H9 (cell line): ENCODE results near the gene COL5A2. TPM values are rescaled to one million over a fixed set of nuclear protein-coding genes. Genes with fewer than 3 reads are reported as not detected.

Source experiments
- DNase-seq: peaks from one replicate; pipeline ENCODE4 v3.0.0-alpha.2; 2017
- H2AFZ ChIP-seq: one replicate; pipeline ENCODE4 v1.6.1; 2013; ENCODE audit warnings: mild to moderate bottlenecking, low read length, control low read depth, moderate library complexity
- H2AK5ac ChIP-seq: 2 replicates; pipeline ENCODE4 v1.6.1; 2013; ENCODE audit warnings: low read length, control low read depth, mixed read lengths; ENCODE audit not compliant: insufficient read length
- H2BK120ac ChIP-seq: one replicate; pipeline ENCODE4 v1.6.1; 2013; ENCODE audit warnings: low read depth, mild to moderate bottlenecking, low read length, control low read depth, inconsistent platforms; ENCODE audit not compliant: poor library complexity, severe bottlenecking
- H2BK12ac ChIP-seq: 2 replicates; pipeline ENCODE4 v1.6.1; 2013; ENCODE audit warnings: low read length, control low read depth, mixed read lengths, low read depth; ENCODE audit not compliant: insufficient read length
- H2BK15ac ChIP-seq: 2 replicates; pipeline ENCODE4 v1.6.1; 2013; ENCODE audit warnings: low read depth, low read length, control low read depth
- H2BK20ac ChIP-seq: one replicate; pipeline ENCODE4 v1.6.1; 2013; ENCODE audit warnings: low read depth, mild to moderate bottlenecking, low read length, control low read depth, inconsistent platforms; ENCODE audit not compliant: poor library complexity, severe bottlenecking
- H2BK5ac ChIP-seq: 2 replicates; pipeline ENCODE4 v1.6.1; 2013; ENCODE audit warnings: low read length, control low read depth, mixed read lengths; ENCODE audit not compliant: insufficient read length
- H3K14ac ChIP-seq: 2 replicates; pipeline ENCODE4 v1.6.1; 2013; ENCODE audit warnings: low read length, control low read depth; ENCODE audit not compliant: insufficient read depth
- H3K18ac ChIP-seq: 2 replicates; pipeline ENCODE4 v1.6.1; 2013; ENCODE audit warnings: low read depth, mild to moderate bottlenecking, mixed read lengths, low read length, control low read depth; ENCODE audit not compliant: insufficient read length
- H3K23ac ChIP-seq: 2 replicates; pipeline ENCODE4 v1.6.1; 2013; ENCODE audit warnings: low read length, control low read depth, mixed read lengths, low read depth; ENCODE audit not compliant: insufficient read length
- H3K23me2 ChIP-seq: 2 replicates; pipeline ENCODE4 v1.6.1; 2013; ENCODE audit warnings: low read depth, mild to moderate bottlenecking, mixed read lengths, low read length, control low read depth; ENCODE audit not compliant: insufficient read length, poor library complexity, severe bottlenecking
- H3K27ac ChIP-seq: 2 replicates; pipeline ENCODE4 v1.5.1; 2013; ENCODE audit warnings: low read length, control low read depth, mixed read lengths, low read depth; ENCODE audit not compliant: insufficient read length
- H3K27me3 ChIP-seq: 2 replicates; pipeline ENCODE4 v1.6.1; 2013; ENCODE audit warnings: low read length, control low read depth, inconsistent platforms; ENCODE audit not compliant: insufficient read depth
- H3K4ac ChIP-seq: 2 replicates; pipeline ENCODE4 v1.6.1; 2013; ENCODE audit warnings: low read depth, mild to moderate bottlenecking, control low read depth, inconsistent platforms, low read length, moderate library complexity
- H3K4me1 ChIP-seq: 2 replicates; pipeline ENCODE4 v1.6.1; 2013; ENCODE audit warnings: low read length, control low read depth, inconsistent platforms; ENCODE audit not compliant: insufficient read depth
- H3K4me2 ChIP-seq: 2 replicates; pipeline ENCODE4 v1.6.1; 2013; ENCODE audit warnings: low read length, control low read depth, mixed read lengths; ENCODE audit not compliant: insufficient read length, insufficient read depth
- H3K56ac ChIP-seq: 2 replicates; pipeline ENCODE4 v1.6.1; 2013; ENCODE audit warnings: low read depth, mild to moderate bottlenecking, mixed read lengths, low read length, control low read depth; ENCODE audit not compliant: insufficient read length
- H3K79me1 ChIP-seq: 2 replicates; pipeline ENCODE4 v1.6.1; 2013; ENCODE audit warnings: low read depth, mild to moderate bottlenecking, moderate library complexity, low read length, control low read depth, inconsistent platforms; ENCODE audit not compliant: insufficient read depth, poor library complexity, severe bottlenecking
- H3K79me2 ChIP-seq: 2 replicates; pipeline ENCODE4 v1.6.1; 2013; ENCODE audit warnings: low read length, control low read depth, inconsistent platforms; ENCODE audit not compliant: insufficient read depth
- H3K9ac ChIP-seq: 2 replicates; pipeline ENCODE4 v1.6.1; 2013; ENCODE audit warnings: low read length, control low read depth, mixed read lengths; ENCODE audit not compliant: insufficient read length; ENCODE audit errors: extremely low read depth
- H3K9me3 ChIP-seq: one replicate; pipeline ENCODE4 v1.6.1; 2013; ENCODE audit warnings: low read depth, low read length, inconsistent platforms; ENCODE audit not compliant: control insufficient read depth
- H3T11ph ChIP-seq: one replicate; pipeline ENCODE4 v1.6.1; 2013; ENCODE audit warnings: mild to moderate bottlenecking, low read length, control low read depth, inconsistent platforms
- H4K20me1 ChIP-seq: one replicate; pipeline ENCODE4 v1.6.1; 2013; ENCODE audit not compliant: control insufficient read depth, insufficient read length, insufficient read depth
- H4K5ac ChIP-seq: 2 replicates; pipeline ENCODE4 v1.6.1; 2013; ENCODE audit warnings: low read depth, mild to moderate bottlenecking, mixed read lengths, low read length, control low read depth; ENCODE audit not compliant: insufficient read length
- H4K8ac ChIP-seq: replicated peaks from 2 replicates; pipeline ENCODE4 v1.6.1; 2013; ENCODE audit warnings: low read length, control low read depth, mixed read lengths, low read depth; ENCODE audit not compliant: insufficient read length
- H4K91ac ChIP-seq: 2 replicates; pipeline ENCODE4 v1.6.1; 2013; ENCODE audit warnings: low read depth, mild to moderate bottlenecking, moderate library complexity, mixed read lengths, low read length, control low read depth; ENCODE audit not compliant: insufficient read length
- H3K27ac Mint-ChIP-seq, 3 experiments: 2 replicates in 2 of 3; 3 replicates in 1 of 3; pipeline ENCODE4 v1.8.0; 2020 to 2021; ENCODE audit warnings: mixed read lengths in 3 of 3, mild to moderate bottlenecking in 1 of 3, moderate library complexity in 1 of 3
- H3K27me3 Mint-ChIP-seq: 2 replicates; pipeline ENCODE4 v1.8.0; 2021; ENCODE audit warnings: low read depth, mild to moderate bottlenecking, moderate library complexity, mixed read lengths
- H3K36me3 Mint-ChIP-seq, 3 experiments: 2 replicates in 2 of 3; 3 replicates in 1 of 3; pipeline ENCODE4 v1.8.0; 2020 to 2021; ENCODE audit warnings: low read depth in 3 of 3, mixed read lengths in 3 of 3; ENCODE audit not compliant: insufficient read depth in 1 of 3
- H3K4me1 Mint-ChIP-seq, 2 experiments: 2 replicates each; pipeline ENCODE4 v1.8.0; 2020; ENCODE audit warnings: mixed read lengths in 2 of 2
- H3K4me3 Mint-ChIP-seq, 2 experiments: 2 replicates in 1 of 2; 3 replicates in 1 of 2; pipeline ENCODE4 v1.8.0; 2020 to 2021; ENCODE audit warnings: mild to moderate bottlenecking in 2 of 2, mixed read lengths in 2 of 2, moderate library complexity in 1 of 2
- H3K9me3 Mint-ChIP-seq, 2 experiments: 2 replicates in 1 of 2; 3 replicates in 1 of 2; pipeline ENCODE4 v1.8.0; 2020; ENCODE audit warnings: mild to moderate bottlenecking in 2 of 2, mixed read lengths in 2 of 2, moderate library complexity in 1 of 2
- WGBS: extraction: QIAGEN DNeasy Blood & Tissue Kit; methylation state at CpG from one replicate; pipeline ENCODE4 v1.1.7; 2013; ENCODE audit warnings: missing lambda C conversion rate, low lambda C conversion rate, mixed read lengths; ENCODE audit not compliant: insufficient read length; ENCODE audit errors: extremely low coverage; 5-methylcytosine and 5-hydroxymethylcytosine counted together
- total RNA-seq: library from RNA; stranded (reverse); gene quantifications from 2 replicates; pipeline ENCODE4 v1.2.1, GENCODE V29; 2021
- TF ChIP-seq, protein P1 (sequence below): fragments of 200-600 bp; sonication (generic); conservative IDR thresholded peaks from 3 replicates; pipeline ENCODE4 v1.8.0; 2021; ENCODE audit warnings: antibody characterized with exemption, mild to moderate bottlenecking

COL5A2 gene
- total RNA-seq, 1 experiment from 2014 or later: 10.5 TPM

- Histone ChIP-seq H3K23ac (no peak overlapping the region), H3K23me2 (no peaks in the 10 kb centered on the region), H3K18ac (no peak overlapping the region), H2BK5ac (no peak overlapping the region), H3K9ac (no peak overlapping the region), H3K27ac (no peak overlapping the region), H2AK5ac (no peak overlapping the region), H3K56ac (no peak overlapping the region), H4K91ac (no peak overlapping the region), H2BK12ac (no peak overlapping the region), H4K8ac (no peak overlapping the region), H3K79me1 (no peaks in the 10 kb centered on the region), H3K4ac (no peak overlapping the region), H4K5ac (no peak overlapping the region), H3K4me1 (no peaks in the 10 kb centered on the region), H4K20me1 (no peaks in the 10 kb centered on the region), H2BK120ac (no peak overlapping the region), H3K27me3 (no peaks in the 10 kb centered on the region), H3K79me2 (no peaks in the 10 kb centered on the region), H3K14ac (no peak overlapping the region), H2BK15ac (no peak overlapping the region), H3K9me3 (no peaks in the 10 kb centered on the region), H2BK20ac (no peak overlapping the region), H3K4me2 (no peak overlapping the region), H3T11ph (no peak overlapping the region), H2AFZ (no peak overlapping the region)
- H3K4me1 Mint-ChIP-seq: no peaks in the 10 kb centered on the region
- TF ChIP-seq, protein P1, sequence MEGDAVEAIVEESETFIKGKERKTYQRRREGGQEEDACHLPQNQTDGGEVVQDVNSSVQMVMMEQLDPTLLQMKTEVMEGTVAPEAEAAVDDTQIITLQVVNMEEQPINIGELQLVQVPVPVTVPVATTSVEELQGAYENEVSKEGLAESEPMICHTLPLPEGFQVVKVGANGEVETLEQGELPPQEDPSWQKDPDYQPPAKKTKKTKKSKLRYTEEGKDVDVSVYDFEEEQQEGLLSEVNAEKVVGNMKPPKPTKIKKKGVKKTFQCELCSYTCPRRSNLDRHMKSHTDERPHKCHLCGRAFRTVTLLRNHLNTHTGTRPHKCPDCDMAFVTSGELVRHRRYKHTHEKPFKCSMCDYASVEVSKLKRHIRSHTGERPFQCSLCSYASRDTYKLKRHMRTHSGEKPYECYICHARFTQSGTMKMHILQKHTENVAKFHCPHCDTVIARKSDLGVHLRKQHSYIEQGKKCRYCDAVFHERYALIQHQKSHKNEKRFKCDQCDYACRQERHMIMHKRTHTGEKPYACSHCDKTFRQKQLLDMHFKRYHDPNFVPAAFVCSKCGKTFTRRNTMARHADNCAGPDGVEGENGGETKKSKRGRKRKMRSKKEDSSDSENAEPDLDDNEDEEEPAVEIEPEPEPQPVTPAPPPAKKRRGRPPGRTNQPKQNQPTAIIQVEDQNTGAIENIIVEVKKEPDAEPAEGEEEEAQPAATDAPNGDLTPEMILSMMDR: no peak
- DNase-seq: no peak
- H3K27ac Mint-ChIP-seq: no peak overlapping the region
- no peaks in the 10 kb centered on the region for H3K9me3 Mint-ChIP-seq
- H3K4me3 Mint-ChIP-seq: no peak overlapping the region
- H3K36me3 Mint-ChIP-seq: no peaks in the 10 kb centered on the region
- no CpG with 5 or more reads among the region's 9 CpGs for WGBS
- no peaks in the 10 kb centered on the region for H3K27me3 Mint-ChIP-seq
These were observed 170.9 kb downstream of the COL5A2 start for GRCh38 chr2:189008555-189009262.
